HG02642 (cell line): ENCODE measurements around the gene SSBP2.
"Not testable (repeated sequence)": the region's sequence is repeated elsewhere in the genome, so short reads cannot be mapped to it uniquely, and the experiment has no call there.

ENCODE experiments used
- ATAC-seq: cut with Tn5 transposase; IDR thresholded peaks from one replicate; pipeline ENCODE4 v1.9.1; 2021; ENCODE audit warnings: mild to moderate bottlenecking; ENCODE audit not compliant: unreplicated experiment, poor library complexity

The SSBP2 gene

DNA sequence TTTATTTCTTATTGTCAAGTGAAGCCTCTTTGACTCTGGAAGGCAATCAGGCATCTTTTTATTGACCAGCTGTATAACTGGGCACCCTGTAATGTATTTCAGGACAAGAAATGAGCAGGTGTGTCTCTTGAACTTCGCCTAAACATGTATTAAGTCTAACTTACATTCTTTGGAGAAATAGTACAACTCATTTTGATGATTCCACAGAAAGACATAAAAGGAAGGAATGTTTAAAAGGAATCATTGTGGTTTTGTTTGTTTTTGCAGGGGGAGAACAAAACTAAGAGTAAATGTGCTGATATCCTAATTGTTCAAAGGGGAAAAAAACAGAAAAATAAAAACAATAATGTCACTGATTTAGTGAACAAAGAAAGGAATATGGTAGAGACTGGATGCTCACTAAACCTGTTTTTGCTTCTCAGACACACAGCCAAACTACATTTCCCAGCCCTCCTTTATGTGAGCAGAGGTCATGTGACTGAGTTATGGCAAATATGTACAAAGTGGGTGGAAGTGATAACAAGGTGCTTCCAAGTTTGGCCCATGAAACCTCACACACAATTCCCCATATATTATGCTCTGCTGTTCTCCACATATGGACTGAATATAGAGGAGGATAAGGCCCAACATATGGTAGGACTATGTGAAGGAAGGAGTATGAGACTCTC lies 206.4 kb downstream of the SSBP2 start:
- no peak for ATAC-seq

DNA sequence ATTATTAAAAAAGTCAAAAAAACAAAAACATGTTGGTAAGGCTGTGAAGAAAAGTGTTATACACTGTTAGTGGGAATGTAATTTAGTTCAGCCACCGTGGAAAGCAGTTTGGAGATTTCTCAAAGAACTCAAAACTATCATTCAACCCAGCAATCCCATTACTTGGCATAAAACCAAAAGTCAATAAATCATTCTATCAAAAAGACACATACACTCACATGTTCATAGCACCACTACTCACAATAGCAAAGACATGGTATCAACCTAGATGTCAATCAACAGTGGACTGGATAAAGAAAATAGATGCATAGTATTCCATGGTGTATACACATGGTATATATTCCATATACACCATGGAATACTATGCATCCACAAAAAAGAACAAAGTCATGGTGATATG lies 208.7 kb downstream of the SSBP2 start:
- no peak for ATAC-seq

DNA sequence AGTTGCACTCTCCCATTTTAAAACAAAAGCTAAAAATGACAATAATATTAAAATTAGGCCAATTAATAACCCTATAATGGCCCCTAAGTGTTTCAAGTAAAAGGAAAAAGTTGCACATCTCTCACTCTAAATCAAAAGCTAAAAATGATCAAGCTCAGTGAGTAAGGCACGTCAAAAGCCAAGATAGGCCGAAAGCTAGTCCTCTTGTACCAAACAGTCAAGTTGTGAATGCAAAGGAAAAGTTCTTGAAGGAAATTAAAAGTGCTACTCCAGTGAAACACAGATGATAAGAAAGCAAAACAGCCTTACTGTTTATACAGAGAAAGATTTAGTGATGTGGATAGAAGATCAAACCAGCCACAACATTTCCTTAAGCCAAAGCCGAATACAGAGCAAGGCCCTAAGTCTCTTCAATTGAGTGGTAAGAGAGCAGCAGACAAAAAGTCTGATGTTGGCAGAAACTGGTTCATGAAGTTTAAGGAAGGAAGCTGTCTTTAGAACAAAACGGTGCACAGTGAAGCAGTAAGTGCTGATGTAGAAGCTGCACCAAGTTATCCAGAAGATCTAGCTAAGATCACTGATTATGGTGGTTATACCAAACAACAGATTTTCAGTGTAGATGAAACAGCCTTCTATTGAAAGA lies 212.9 kb downstream of the SSBP2 start:
- no peak for ATAC-seq

DNA sequence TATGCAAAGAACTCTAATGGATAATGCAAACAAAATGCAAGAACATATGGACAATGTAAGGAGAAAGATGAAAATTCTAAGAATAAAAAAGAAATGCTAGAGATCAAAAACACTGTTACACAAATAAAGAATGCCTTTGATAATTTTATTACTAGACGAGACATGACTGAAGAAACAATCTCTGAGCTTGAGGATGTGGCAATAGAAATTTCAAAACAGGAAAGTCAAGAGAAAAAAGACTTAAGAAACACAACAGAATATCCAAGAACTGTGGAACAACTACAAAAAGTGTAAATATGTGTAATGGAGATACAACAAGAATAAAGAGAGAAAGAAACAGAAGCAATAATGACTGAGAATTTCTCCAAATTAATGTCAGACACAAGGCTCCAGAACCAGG lies 216.5 kb downstream of the SSBP2 start:
- no peak for ATAC-seq

DNA sequence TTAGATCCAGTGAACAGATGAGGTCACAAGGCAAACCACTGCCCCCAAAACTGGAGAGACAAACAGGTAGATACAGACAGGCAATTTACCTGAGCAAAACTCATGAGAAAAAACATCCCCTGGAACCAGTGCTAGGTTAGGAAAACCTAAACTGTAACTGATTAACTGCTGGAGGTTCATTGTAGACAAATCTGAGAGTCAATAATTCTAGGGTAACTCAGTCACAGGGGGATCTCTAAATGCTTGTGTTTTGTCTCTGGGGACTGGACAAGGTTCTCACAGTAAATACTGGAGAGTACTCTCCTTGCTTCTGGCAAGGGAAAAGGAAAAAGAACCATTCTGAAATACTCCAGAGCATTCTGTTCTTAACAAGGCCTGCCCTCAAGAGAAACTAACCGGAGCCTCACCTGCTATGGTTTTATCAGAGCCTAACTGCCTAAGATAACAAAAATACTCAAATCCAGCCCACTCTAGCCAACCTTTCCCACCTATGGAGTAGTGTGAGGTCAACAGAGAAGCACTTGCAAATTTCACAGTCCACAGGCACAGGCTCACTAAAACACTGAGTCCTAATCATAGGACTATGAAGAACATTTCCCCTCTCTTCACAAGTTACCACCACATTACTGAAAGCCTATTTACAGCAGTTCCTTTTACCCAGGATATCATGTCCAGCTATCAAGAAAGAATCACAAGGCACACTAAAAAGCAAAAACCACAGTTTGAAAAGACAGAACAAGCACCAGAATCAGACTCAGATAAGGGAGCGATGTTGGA lies 217.1 kb downstream of the SSBP2 start:
- no peak for ATAC-seq

DNA sequence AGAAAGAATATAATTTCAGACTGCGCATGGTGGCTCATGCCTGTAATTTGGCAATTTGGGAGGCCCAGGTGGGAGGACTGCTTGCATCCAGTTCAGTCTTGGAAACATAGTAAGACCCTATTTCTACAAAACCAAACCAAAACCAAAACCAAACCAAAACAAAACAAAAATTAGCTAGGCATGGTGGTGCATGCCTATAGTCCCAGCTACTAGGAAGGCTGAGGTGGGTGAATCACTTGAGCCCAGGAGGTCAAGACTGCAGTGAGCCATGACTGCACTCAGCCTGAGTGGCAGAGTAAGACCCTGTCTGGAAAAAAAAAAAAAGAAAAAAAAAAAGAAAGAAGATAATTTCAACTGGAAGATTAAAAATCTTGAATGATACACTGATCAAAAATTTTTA lies 220.0 kb downstream of the SSBP2 start:
- no peak for ATAC-seq

DNA sequence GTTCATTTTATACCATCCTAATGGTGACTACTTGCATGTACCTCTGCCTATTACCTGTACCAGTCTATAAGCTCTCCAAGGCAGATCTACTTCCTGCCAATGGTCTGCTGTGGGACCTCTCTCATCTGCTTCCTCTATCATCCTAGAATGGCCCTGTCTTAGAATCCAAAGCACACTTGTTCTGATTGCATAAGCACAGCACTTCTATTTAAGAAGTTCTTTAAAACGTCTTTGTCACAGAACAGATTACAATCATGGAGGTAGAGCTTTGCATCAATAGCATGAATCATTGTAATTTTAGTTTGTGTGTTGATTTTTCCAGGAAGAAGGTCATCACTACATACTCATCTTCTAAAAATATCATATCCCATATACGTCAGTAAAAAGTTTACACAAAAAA lies 225.2 kb downstream of the SSBP2 start:
- ATAC-seq, result no peak

DNA sequence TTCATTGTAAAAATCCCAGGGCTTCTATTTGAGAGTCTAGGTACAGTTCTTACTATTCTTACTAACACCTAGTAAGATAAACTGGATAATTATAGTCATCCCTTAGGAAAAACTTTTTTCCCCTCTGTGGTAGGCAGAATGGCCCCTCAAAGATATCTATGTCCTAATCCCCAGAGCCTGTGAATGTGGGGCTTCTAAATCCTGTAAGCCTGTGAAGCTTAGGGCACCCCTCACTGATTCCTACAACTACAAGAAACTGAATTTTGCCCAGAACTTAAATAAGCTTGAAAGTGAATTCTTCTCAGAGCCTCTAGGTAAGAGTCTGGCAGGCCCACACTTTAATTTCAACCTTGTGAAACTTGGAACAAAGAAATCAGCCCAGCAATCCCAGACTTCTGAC lies 226.9 kb downstream of the SSBP2 start:
- ATAC-seq, result no peak

DNA sequence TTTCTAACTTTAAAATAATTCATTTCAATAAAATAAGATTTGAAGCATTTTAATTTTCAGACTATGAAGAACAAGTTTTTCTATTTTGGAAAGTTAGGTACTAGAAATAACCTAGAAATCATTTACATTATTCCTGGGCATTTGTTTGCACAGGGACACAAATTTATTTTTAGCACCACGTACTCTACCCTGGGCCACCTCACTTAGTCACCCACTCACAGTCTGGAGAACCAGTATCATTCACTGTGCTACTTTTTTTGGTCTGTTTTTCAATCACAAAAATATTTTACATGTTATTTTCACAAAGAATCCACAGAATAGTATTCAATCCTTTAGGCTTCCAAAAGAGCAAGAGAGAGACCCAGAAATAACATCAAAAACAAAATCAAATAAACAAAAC lies 228.3 kb downstream of the SSBP2 start:
- no peak for ATAC-seq

DNA sequence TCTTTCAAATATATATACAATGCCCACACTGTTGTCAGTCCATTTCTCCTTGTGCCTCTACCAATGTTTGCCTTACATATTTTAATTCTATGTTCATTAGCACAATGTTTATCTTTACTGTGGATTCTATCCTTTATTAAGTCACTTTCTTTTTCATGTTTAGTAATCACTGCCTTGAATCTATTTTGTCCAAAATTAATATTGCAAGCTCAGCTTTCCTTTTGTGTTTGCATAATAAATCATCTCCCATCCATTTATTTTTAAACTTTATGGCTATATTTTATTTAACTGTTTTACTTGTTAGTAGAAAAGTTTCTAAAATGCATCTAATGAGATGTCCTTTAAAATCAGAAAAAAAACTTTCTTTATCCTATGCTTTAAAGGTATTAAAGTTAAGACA lies 230.1 kb downstream of the SSBP2 start:
- no peak for ATAC-seq

DNA sequence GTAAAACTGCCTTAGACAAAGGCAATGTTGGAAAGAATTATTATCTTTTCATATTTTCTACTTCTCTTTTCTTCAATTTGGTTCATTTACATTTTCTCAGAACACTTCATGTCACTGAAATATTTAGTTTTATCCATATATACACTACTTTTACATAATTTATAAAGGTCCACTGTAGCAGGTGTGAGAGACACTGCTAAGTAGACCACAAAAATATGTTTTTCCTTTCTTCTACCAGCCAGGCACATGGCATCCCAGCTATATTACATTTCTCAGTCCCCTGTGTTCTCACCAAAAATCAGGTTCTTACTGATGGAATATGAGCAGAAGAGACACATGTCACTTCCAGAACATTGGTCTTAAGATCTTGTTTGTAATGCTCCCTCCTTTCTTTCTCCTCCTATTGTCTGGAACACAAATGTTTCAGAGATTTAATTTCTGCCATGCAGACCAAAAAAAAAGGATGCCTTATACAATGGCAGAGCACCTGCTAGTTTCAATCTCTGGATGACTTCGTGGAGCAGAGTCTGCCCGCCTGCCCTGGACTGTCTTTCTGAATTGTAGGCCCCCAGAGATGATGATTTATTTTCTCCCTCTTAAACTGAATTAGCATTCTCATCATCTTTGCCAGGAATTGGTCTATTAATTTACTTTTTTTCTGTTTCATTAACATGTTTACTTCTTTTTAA lies 231.5 kb downstream of the SSBP2 start:
- no peak for ATAC-seq

DNA sequence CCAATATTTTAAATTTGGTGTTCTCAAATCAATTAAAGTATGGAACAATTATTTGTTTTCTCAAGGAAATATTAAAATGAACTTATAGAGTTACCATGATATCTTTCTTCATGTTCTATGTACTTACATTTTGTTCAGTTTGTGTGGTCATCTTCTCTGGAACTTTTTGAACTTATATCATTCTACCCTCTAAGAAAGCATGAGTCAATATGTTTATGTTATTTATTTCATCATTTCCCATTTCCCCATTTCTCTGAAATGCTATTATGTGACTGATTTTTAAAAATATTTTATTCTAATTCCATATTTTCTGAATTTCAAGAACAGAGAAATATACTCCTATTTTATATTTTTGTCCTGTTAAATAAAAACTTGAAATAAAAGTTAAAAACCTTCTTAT lies 233.4 kb downstream of the SSBP2 start:
- ATAC-seq, result no peak

DNA sequence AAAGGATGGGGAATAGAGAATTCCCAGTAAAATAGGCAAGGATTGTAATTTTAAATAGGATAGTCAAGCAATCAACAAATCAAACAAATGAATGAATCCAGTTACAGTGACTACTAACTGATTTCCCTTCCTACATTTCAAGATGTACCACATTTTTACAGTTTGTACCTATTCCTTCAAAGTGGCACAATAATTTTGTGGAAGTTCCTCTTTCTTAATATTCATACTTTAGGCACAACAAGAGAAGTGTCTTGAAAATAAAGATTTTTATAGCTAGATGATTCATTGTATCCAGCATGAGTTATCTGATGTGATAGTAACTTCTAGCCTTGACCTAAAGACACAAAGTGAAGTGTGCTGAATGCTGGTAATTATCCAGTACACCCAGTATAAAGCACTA lies 234.8 kb downstream of the SSBP2 start:
- no peak for ATAC-seq

DNA sequence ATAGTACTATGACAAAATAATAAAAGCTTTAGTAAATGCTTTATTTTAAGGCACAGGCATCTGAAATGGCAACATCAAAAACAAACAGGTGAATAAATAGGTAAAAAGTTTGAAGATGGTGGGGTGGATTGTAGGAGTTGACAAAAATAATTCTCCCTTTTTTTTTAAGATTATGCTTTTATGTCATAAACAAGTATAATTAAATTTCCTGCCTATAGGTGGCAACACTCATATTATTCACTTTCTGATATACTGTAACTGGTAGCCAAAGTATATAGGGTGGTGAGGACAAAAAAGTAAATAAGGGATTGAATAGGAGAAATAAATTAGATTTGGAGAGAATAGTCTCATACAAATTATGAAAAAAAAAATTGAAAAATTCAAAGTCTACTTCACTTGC lies 236.9 kb downstream of the SSBP2 start:
- ATAC-seq, result no peak

DNA sequence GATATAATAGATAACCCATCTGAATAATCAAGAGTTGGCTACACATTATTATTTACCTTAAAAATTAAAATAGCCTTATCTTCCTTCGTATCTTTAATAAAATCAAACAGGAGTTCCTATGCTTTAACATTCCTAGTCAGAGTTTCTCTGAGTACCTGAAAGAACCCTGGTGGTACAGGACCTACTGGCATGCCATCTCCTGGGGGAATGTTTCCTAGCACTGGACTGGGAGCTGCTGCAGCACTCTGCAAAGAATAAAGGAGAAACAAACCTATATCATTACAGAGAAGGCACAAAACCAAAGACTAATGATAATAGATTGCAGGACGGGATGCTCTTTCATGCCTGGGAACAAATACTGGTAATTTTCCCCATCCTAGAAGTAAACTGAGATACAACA lies 237.4 kb downstream of the SSBP2 start:
- no peak for ATAC-seq

DNA sequence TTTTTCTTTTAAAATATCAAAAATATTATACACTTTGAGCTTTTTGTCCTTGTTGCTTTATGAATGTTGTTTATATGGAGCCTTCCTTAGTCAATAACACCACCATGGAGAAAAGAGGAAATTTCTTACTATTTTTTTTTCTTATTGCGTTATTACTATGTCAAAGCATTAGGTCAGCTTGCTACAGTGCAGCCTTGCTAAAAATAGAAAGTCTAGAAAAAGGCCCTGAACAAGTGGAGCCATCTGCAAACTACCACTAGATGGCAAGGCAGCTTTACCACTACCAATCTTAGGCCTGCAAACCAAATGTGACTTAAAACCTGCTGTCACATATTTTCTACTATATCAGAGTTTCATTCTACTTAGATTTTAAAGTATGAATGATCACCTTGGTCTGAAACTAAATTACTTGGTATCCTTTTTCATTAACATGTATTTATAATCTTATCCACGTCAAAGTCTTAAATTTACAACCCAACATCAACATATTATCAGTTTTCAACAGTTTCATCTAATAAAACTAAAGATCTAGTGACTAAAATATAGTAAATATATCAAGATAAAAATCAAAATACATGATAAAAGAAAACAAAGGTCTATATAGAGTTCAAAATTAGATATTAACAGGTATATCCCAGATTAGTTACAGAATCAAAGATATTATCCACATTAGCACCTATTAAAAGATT lies 243.9 kb downstream of the SSBP2 start:
- ATAC-seq, result peak; percentile 99

DNA sequence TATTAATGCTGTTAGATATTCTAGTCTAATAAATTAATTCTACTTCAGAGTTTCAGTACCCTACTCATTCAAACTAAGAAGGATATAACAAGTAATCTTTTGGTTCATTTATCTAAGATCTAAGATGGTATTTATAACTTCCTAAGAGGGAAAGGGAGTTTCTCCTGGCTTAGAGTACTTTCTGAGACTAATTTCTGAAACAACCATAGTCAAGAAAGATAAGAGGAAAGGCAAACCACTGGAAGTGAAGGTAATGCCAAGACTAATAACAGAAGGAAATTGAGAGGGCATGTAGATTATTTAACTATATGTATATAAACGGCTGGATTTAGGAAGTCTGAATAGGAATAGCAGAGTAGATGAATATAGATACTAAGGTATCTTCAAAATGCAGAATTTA lies 244.5 kb downstream of the SSBP2 start:
- ATAC-seq, result no peak

DNA sequence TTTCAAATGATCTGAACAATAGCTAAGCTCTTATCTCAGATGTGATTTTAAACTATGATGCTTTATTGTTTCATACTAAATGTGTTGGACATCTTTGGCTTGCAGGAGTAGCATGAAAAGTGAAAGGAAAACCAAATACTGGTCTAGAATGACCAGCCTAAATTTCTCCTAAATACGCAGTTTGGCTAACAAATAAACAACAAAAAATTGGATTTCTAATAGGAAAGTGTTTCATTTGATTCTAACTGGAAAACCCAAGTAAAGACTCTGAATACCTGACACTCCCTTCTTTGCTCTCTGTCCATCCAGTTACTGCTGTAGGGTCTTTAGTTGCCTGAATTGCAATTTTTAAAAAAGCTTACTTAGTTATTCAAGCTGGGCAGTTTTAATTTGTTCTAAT lies 245.2 kb downstream of the SSBP2 start:
- no peak for ATAC-seq

DNA sequence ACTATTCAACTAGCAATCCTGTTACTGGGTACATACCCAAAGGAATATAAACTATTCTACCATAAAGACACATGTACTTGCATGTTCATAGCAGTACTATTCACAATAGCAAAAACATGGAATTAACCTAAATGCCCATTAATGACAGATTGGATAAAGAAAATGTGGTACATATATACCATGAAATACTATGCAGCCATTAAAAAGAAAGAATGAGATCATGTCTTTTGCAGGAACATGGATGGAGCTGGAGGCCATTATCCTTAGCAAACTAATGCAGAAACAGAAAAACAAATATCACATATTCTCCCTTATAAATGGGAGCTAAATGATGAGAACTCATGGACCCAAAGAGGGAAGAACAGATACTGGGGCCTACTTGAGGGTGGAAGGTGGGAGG lies 247.3 kb downstream of the SSBP2 start:
- ATAC-seq, result not testable (repeated sequence)

DNA sequence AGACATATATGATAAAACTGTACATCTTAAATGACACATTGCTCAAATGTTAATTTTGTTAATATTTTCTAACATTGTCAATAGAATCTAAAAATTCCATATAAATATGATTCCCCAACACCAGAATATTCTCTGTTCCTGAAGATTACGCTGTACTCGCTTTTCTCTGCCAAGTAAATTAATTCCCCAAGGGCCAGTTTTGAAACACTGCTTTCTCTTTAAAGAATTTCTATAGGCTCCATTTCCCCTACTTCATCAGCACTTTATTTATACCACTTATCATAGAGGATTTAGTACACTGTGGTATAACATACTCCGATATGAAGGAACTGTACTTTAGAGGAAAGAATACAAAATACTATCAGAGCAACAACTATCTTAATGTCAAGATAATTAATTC lies 255.6 kb downstream of the SSBP2 start:
- ATAC-seq, result no peak

DNA sequence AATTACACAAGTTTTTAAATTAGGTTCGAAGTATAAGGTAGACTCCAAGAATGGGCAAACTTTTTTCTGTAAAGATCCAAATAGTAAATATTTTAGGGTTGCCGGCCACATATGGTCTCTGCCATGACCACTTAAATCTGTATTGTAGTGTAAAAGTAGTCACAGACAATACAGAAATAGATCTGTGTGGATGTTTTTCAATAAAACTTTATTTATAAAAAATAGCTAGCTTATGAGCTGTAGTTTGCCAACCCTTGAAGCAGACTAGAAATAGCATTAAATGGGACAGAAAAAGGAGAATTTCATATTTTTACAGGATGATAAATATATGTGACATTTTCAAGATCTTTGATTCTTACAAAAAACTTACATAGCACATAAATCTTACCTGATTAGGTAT lies 262.0 kb downstream of the SSBP2 start:
- ATAC-seq, result no peak
